GM21367 (cell line): ENCODE measurements around the gene KBTBD3.

ENCODE experiments used
- ATAC-seq: cut with Tn5 transposase; IDR thresholded peaks from one replicate; pipeline ENCODE4 v1.9.1; 2021; ENCODE audit not compliant: unreplicated experiment

The KBTBD3 gene

DNA sequence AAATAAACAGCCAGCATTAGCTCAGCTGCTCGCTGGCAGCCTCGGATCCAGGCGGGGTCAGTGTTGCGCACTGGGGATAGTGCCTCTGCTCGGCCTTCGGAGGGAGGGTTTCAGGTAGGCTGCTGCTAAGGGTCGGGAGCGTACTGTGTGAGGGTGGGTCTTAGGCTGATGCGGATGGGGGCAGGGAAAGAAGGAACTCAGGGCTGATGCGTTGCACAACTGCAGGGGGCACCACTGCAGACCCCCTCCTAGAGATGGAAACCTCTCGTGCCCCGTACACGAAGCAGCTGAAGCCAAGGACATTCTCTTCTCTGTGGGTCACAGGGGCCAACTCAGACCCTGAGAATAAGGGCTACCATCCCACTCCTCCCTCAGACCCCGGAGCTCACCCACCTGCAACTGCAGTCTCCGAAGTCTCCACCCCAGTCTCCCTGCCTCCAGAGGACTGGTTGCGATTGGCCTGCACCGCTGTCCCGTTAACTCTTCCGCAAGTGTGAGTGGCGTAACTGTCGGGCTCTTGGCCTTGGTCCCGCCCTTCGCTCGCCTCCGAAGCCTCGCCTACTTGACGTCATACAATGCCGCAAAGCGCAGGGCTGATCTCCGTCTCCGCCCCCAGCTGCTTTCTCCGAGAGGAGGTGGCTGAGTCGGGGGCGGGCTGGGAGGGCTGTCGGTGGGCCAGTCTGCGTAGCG is at the start of gene KBTBD3:
KBTBD3 (minus strand) TSS at position 429 of the 690 bp plus-strand sequence. CDS start 18,250 bp downstream, outside the sequence.
- peak; percentile 94 for ATAC-seq

GRCh38 chr11:106121570-106122320 is 44.6 kb upstream of the KBTBD3 start:
- no peak for ATAC-seq

DNA sequence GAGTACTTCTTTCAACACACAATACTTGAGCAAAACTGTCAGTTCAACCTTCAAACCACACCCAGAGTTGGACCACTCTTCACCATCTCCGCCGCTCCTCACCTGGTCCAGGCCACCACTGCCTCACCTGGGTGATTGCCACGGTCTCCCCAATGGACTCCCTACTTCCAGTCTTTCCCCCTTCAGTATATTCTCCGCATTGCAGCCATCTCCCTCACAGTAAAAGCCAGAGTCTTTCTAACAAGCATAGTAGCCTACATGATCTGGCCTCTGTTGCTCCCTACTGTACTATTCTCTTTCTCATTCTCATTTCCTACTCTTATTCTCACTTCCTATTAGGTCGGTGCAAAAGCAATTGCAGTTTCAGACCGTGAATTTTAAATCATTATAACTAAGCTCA is 28.8 kb upstream of the KBTBD3 start:
- ATAC-seq: no peak

- no peak for ATAC-seq
Observed at GRCh38 chr11:106101819-106102218, 24.7 kb upstream of the KBTBD3 start.

- ATAC-seq: no peak
Observed at GRCh38 chr11:106101370-106101769, 24.2 kb upstream of the KBTBD3 start.

DNA sequence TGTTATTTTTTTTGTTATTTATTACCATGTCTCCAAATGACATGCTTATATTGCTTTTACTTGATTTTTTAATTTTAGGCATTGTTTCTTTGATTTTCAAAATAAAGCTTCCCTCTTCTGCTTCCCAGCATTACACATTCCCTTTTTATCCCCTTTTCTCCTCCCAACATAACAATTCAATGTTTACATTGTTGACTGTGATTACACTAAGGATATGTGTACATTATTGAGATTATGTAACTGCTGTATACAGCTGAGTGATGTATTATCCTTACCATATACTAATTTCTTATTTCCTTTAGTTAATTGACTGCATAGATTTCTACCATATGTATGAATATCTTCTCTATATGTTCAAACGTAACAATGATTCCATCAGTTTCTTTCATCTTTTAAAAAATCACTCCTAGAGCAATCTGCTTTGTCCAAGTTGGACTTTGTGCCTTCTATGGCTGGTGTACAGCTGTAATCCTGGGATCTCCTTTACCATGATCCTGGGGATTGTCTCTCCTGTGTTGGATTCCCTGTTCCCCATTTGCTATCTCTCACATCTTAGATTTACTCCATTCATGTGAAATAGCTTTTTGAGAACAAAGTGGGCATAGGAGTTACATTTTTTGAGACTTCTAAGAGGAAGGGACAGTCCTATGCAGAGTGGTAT is 21.9 kb upstream of the KBTBD3 start:
- no peak for ATAC-seq

GRCh38 chr11:106092446-106092845 is 15.3 kb upstream of the KBTBD3 start:
- peak; percentile 27 for ATAC-seq

DNA sequence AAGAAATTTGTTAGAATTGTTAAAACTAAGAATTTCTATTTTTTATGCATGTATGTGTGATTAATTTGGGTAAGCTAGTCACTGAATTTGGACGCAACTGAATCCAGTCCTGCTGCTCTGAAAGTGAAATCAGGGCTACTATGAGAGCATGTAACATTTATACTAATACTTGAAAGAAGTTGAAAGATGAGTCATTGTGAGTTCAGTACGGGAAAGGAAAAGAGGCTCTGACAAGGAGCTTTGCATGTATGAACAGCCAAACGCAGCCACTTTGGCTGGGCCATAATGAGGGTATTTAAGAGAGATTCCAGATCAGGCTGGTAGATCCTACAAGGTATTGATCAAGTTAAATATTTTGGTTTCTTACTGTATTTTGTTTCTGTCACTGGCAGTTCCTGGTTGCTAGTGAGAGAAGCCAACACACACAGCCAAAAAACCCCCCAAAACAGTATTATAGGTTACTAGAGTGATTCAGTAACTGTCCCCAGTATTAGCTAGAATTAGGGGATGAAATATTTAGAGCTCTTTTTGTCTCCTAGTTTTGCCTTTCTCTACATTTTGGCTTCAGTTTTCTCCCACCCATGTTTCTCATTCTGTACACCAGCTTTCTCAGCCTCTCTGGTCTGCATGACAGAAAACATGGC is 14.5 kb upstream of the KBTBD3 start:
- peak; percentile 97 for ATAC-seq

GRCh38 chr11:106088896-106089295 is 11.7 kb upstream of the KBTBD3 start:
- no peak for ATAC-seq

- peak; percentile 28 for ATAC-seq
Observed at GRCh38 chr11:106087815-106088435, 10.8 kb upstream of the KBTBD3 start.

DNA sequence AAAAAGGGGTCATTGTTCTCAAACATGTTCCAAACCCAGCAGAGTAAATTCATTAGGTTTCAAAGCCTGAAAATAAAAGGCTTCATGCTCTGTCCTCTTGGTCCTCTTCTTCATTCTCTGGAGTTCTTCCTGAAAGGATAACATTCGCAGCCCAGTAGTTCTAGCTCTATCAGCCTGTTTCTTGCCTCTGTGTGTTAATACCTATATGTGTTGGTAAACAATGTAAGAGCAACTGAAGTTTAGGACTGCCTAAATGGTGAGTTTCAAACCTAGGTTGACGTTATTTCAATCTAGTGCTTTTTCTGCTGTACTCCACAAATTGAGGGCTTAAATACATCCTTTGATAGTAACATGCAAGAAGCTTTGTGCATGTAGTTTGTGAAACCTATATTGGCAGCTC is 9.7 kb upstream of the KBTBD3 start:
- no peak for ATAC-seq

DNA sequence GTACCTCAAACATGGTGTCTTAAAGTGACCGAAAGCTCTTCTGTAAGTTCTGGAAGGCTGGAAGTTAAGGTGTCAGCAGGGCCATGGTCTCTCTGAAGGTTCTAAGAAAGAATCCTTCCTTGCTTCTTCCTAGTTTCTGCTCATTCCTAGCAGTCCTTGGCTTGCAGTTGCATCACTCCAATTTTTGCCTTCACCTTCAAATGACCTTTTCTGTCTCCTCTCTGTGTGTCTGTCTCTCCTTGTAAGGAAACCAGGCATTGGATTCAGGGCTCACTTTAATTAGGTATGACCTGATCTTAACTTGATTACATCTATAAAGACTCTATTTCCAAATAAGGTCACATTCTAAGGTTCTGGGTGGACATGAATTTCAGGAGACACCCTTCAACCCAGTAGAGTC is 9.0 kb upstream of the KBTBD3 start:
- ATAC-seq: no peak

DNA sequence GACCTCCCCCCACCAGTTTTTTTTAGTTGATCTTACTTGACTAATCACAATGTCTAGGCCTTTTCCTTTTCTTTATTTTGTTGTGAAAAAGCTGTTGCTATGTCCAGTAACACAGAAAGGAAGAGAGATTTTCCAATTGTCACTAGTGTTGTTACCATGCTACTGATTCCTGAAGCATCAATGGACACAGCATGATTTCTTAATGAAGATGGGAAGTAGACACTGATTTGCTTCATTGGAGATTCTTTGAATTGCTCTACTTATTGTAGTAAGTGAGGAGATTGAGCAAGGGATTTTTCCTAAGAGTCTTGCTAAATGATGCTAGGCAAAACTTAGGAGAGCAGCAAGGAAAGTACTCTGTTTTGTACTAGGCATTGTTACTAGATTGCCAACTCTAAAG is 4.9 kb upstream of the KBTBD3 start:
- no peak for ATAC-seq

DNA sequence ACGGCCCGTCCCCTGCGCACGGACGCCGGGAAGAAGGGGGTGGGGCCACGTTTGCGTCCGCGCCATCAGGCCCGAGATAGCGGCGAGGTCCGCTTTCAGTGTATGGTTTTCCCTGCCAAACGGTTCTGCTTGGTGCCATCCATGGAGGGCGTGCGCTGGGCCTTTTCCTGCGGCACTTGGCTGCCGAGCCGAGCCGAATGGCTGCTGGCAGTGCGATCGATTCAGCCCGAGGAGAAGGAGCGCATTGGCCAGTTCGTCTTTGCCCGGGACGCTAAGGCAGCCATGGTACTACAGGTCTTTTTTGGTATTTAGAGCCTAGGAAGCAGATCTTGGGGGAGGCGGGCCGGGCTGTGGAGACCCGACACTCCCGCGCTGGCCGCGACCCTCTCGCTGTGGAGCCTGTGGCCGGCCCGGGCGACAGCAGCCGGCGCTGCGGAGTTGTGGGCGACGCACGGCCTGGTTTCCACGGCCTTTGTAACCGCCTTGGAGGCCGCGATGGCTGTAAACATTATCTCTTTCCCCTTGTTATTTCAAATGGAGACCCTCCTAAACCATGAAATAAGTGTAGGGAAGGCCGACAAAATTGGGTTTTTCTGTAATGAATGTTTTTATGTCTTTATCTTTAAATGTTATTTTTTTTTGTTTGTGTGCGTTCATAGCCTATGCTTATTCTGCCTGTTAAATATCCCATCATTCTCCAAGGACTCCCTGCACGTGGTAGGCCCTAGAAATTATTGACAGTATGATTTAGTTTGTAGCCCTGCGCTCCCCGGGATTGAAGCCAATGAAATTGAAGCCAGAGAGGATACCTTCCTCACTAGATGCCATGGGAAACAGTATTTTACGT is 685 bp upstream of the KBTBD3 start, which contains the start of gene AASDHPPT:
AASDHPPT (plus strand) TSS at position 54 of the 847 bp plus-strand sequence; CDS start at position 103, 49 bp downstream.
- peak; percentile 12 for ATAC-seq

- no peak for ATAC-seq
Observed at GRCh38 chr11:106076171-106076918, 802 bp downstream of the KBTBD3 start.

- no peak for ATAC-seq
Observed at GRCh38 chr11:106072804-106073203, 4.3 kb downstream of the KBTBD3 start.

DNA sequence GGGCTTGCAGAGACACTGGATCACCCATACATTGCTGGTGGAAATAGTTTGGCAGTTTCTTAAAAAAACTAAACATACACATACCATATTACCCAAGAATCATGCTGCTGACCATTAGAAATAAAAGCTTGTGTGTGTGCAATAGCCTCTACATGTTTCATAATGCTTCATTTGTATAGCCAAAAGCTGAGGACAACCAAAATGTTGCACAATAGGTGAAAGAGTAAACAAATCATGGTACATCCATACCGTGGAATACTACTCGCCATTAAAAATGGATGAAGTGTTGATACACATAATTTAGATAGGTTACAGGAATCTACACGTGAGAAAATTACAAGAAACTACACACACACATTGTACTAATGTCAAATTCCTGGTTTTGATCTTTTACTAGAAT is 6.5 kb downstream of the KBTBD3 start:
- no peak for ATAC-seq

GRCh38 chr11:106063009-106063408 is 14.1 kb downstream of the KBTBD3 start:
- peak; percentile 60 for ATAC-seq
